Testis (tissue), 3 donors: Measurements from ENCODE around the gene CDKAL1. TPM values are rescaled to one million over a fixed set of nuclear protein-coding genes. Genes with fewer than 3 reads are reported as not detected.

ENCODE experiments used
- DNase-seq: peaks from one replicate; pipeline ENCODE4 v3.0.0-alpha.2; 2019
- H3K27ac ChIP-seq, 2 donors: fragments of 200-600 bp; sonication (generic); one replicate each; pipeline ENCODE4 v1.5.1; 2019
- H3K27me3 ChIP-seq: fragments of 200-600 bp; sonication (generic); one replicate; pipeline ENCODE4 v1.5.1; 2019
- H3K36me3 ChIP-seq: fragments of 200-600 bp; sonication (generic); one replicate; pipeline ENCODE4 v1.5.1; 2017; ENCODE audit warnings: low read depth; ENCODE audit errors: missing control alignments
- H3K4me1 ChIP-seq: fragments of 200-600 bp; sonication (generic); one replicate; pipeline ENCODE4 v1.5.1; 2019
- H3K4me3 ChIP-seq, 2 donors: fragments of 200-600 bp; sonication (generic); one replicate each; pipeline ENCODE4 v1.5.1; 2017 to 2019
- H3K9me3 ChIP-seq: fragments of 200-600 bp; sonication (generic); one replicate; pipeline ENCODE4 v1.5.1; 2017
- POLR2A ChIP-seq: fragments of 450-650 bp; IDR thresholded peaks from one replicate; pipeline ENCODE4 v1.6.1; 2017; ENCODE audit warnings: antibody characterized with exemption, mild to moderate bottlenecking, moderate library complexity
- WGBS, 2 donors: methylation state at CpG; one replicate each; pipeline ENCODE4 v1.1.5; 2018; 5-methylcytosine and 5-hydroxymethylcytosine counted together
- intact Hi-C: fragments of 100-400 bp; cut with DNase I; formaldehyde crosslinking; loops from one replicate; pipeline ENCODE4 v1.15.1; 2023; ENCODE audit warnings: low total_unique reads
- polyA plus RNA-seq: library from polyadenylated mRNA; stranded (reverse); fragments of 350-450 nt; fragmentation: Illumina TruSeq; extraction: RNeasy Lipid Tissue Mini Kit (QIAGEN cat#74804); gene quantifications from one replicate; pipeline ENCODE4 v1.2.3, GENCODE V29; 2014; ENCODE audit warnings: low read depth, low replicate concordance; ENCODE audit not compliant: insufficient read depth
- total RNA-seq, 2 donors: library from RNA; depleted of rRNA; stranded (reverse); fragments of >200 nt; gene quantifications; one replicate each; pipeline ENCODE4 v1.2.3, GENCODE V29; 2016
- TF ChIP-seq, protein P1 (sequence below), 3 experiments: fragments of 450-650 bp in 2 of 3; fragments of 200-600 bp in 1 of 3; sonication (generic) in 1 of 3; IDR thresholded peaks; one replicate each; pipeline ENCODE4 v1.5.1; 2016 to 2019; ENCODE audit warnings: antibody characterized with exemption in 3 of 3, mild to moderate bottlenecking in 2 of 3, moderate library complexity in 1 of 3

CDKAL1 gene
- total and polyA plus RNA-seq, 3 donors from 2014 or later, result 11.1 to 18.5 (median 16.1) TPM

GRCh38 chr6:21199262-21199661 lies 665.0 kb downstream of the CDKAL1 start:
- H3K9me3 ChIP-seq, result no peaks in the 10 kb centered on the region
- WGBS, 2 donors, result 75 to 79% methylated on average over 6 of the region's 6 CpGs
- no peak overlapping the region for H3K4me3 ChIP-seq
- peaks cover 7% of the 10 kb centered on the region for H3K4me1 ChIP-seq
- DNase-seq, result no peak
- no peak overlapping the region for H3K27ac ChIP-seq
- intact Hi-C loops, result no loop called here
- H3K36me3 ChIP-seq, result no peaks in the 10 kb centered on the region
- no peaks in the 10 kb centered on the region for H3K27me3 ChIP-seq
- TF ChIP-seq, protein P1, sequence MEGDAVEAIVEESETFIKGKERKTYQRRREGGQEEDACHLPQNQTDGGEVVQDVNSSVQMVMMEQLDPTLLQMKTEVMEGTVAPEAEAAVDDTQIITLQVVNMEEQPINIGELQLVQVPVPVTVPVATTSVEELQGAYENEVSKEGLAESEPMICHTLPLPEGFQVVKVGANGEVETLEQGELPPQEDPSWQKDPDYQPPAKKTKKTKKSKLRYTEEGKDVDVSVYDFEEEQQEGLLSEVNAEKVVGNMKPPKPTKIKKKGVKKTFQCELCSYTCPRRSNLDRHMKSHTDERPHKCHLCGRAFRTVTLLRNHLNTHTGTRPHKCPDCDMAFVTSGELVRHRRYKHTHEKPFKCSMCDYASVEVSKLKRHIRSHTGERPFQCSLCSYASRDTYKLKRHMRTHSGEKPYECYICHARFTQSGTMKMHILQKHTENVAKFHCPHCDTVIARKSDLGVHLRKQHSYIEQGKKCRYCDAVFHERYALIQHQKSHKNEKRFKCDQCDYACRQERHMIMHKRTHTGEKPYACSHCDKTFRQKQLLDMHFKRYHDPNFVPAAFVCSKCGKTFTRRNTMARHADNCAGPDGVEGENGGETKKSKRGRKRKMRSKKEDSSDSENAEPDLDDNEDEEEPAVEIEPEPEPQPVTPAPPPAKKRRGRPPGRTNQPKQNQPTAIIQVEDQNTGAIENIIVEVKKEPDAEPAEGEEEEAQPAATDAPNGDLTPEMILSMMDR (IDR thresholded peaks at IDR 0.05), result no peak
- TF ChIP-seq POLR2A, result no peak

- no peaks in the 10 kb centered on the region for H3K27me3 ChIP-seq
Observed at GRCh38 chr6:21200134-21200870, 666.0 kb downstream of the CDKAL1 start.

GRCh38 chr6:21201187-21201586 lies 666.9 kb downstream of the CDKAL1 start:
- Histone ChIP-seq H3K36me3 (no peaks in the 10 kb centered on the region), H3K27me3 (no peaks in the 10 kb centered on the region), H3K9me3 (no peaks in the 10 kb centered on the region), H3K4me3 (no peak overlapping the region), H3K4me1 (peaks cover 7% of the 10 kb centered on the region), H3K27ac (no peak overlapping the region)
- intact Hi-C loops, result no loop called here
- TF ChIP-seq POLR2A, result no peak
- TF ChIP-seq, protein P1 (IDR thresholded peaks at IDR 0.05), result no peak
- WGBS, 2 donors, result 71 to 84% methylated on average over 4 of the region's 4 CpGs
- no peak for DNase-seq

More at GRCh38 chr6:21200134-21200870, 666.0 kb downstream of the CDKAL1 start:
- Histone ChIP-seq H3K36me3 (no peaks in the 10 kb centered on the region), H3K27ac (no peak overlapping the region), H3K4me3 (no peak overlapping the region), H3K9me3 (no peaks in the 10 kb centered on the region), H3K4me1 (peaks cover 7% of the 10 kb centered on the region)
- DNase-seq, result no peak
- 64 to 67% methylated on average over 7 of the region's 7 CpGs for WGBS, 2 donors
- intact Hi-C loops, result no loop called here
- TF ChIP-seq, protein P1 (IDR thresholded peaks at IDR 0.05), result no peak
- TF ChIP-seq POLR2A, result no peak

- 79 to 80% methylated on average over 10 of the region's 10 CpGs for WGBS, 2 donors
- no peaks in the 10 kb centered on the region for H3K9me3 ChIP-seq
- TF ChIP-seq, protein P1 (IDR thresholded peaks at IDR 0.05), result no peak
- no peak for TF ChIP-seq POLR2A
Observed at GRCh38 chr6:21201637-21202350, 667.5 kb downstream of the CDKAL1 start.

More at GRCh38 chr6:21201637-21202350, 667.5 kb downstream of the CDKAL1 start:
- peaks cover 7% of the 10 kb centered on the region for H3K4me1 ChIP-seq
- no peak for DNase-seq
- no peaks in the 10 kb centered on the region for H3K36me3 ChIP-seq
- intact Hi-C loops, result no loop called here
- H3K27me3 ChIP-seq, result no peaks in the 10 kb centered on the region
- no peak overlapping the region for H3K4me3 ChIP-seq
- no peak overlapping the region for H3K27ac ChIP-seq
